ENCODE measurements around the gene P2RX6.

Gene P2RX6

DNA sequence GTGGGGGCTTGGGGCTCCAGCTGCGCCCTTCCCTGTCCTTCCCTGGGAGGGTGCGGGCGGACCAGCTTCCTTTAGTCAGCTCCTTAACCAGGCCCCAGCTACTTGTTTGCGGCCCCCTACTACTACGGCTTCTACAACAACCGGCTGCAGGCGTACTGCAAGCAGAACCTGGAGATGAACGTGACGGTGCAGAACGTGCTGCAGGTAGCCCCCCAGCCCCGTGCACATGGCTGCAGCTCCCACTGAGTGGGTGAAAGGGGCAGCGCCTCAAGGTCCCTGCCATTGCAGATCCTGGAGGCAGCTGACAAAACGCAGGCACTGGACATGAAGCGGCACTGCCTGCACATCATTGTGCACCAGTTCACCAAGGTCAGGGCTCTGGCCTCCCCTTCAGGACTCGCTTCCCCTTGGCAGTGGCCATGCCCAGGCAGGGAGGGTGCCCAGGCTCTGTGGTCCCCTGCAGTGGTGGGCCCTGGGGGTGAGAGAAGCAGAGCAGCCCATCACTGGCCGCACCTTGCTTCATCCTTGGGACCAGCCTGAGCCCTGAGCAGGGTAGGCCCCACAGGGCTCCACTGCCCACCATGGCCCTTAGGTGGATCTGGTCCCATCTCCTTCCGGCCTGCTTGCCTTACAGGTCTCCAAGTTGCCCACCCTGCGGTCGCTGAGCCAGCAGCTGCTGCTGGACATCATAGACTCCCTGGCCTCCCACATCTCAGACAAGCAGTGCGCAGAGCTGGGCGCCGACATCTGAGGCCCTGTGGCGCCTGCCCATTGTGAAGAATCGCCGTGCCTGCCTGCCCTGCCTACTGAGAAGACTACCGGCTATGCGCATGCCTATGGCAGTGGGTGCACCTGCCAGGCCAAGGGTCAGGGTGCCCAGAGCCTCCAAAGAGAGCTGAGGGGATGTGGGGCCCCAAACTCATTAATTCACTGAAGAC is 18.1 kb upstream of the P2RX6 start:
- no peak for TF ChIP-seq CTCF (IDR thresholded peaks at IDR 0.05; ENCODE audit: insufficient read depth, missing control alignments)
- FAIRE-seq = no peak
- DNase-seq (ENCODE audit: insufficient read length, low spot score) = no peak

DNA sequence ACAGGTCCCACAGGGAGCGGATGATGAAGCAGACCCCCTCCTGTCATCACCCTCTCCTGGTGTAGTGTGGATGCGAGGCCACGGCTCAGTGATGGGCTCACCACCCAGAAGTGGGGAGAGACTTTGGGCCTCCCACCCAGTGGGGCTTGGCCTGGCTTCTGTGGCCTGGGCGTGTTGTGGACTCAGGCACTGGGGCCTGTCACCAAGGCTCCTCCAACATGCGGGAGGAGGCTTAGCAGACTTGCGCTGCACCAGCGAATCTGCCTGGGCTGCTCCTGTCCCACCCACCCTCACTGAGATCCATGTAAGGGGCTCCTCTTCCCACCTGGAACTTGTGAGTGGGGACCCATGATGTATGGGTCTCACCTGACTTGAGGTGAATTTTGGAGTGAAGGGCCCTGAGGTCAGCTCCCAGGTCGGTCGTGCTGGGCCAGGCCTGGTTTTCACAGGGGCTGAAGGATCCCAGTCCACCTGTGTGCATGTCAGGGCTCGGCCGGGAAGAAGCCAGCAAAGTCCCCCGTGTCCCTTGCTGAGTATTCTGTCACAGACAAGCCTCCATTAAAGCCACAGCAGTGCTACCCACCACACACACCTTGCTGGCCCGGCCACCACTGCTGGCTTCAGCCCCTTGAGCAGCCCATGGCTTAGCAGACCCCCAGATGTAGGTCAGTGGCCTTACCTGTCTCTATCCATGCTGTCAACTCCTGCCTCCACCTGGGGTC is 17.3 kb upstream of the P2RX6 start:
- DNase-seq (ENCODE audit: insufficient read length, low spot score) = no peak
- FAIRE-seq = no peak
- TF ChIP-seq CTCF (IDR thresholded peaks at IDR 0.05; ENCODE audit: insufficient read depth, missing control alignments) = no peak

- no peak for FAIRE-seq
- DNase-seq (ENCODE audit: insufficient read length, low spot score) = no peak
- no peak for TF ChIP-seq CTCF (IDR thresholded peaks at IDR 0.05; ENCODE audit: insufficient read depth, missing control alignments)
Observed at GRCh38 chr22:20998411-20999336, 16.3 kb upstream of the P2RX6 start.

GRCh38 chr22:20999350-21000206 is 15.4 kb upstream of the P2RX6 start:
- DNase-seq (ENCODE audit: insufficient read length, low spot score) (no peak), FAIRE-seq (no peak)
- no peak for TF ChIP-seq CTCF (IDR thresholded peaks at IDR 0.05; ENCODE audit: insufficient read depth, missing control alignments)

- DNase-seq (ENCODE audit: insufficient read length, low spot score) (no peak), FAIRE-seq (no peak)
- no peak for TF ChIP-seq CTCF (IDR thresholded peaks at IDR 0.05; ENCODE audit: insufficient read depth, missing control alignments)
Observed at GRCh38 chr22:21000207-21000986, 14.6 kb upstream of the P2RX6 start.

Data from D721Med (cell line).